ENCODE data around the gene RPA1.

RPA1 gene

GRCh38 chr17:1786708-1787107 is 43.1 kb upstream of the RPA1 start:
- no peak for DNase-seq
- no peak for TF ChIP-seq CTCF (IDR thresholded peaks at IDR 0.05; ENCODE audit: low read depth, low read length)
- Histone ChIP-seq H3K9me3 (ENCODE audit: severe bottlenecking) (no peaks in the 10 kb centered on the region), H3K36me3 (peaks cover 60% of the 10 kb centered on the region), H3K27me3 (ENCODE audit: insufficient read depth, low read depth, severe bottlenecking) (no peaks in the 10 kb centered on the region), H3K27ac (no peak overlapping the region), H3K4me3 (ENCODE audit: low read depth, low read length) (no peak overlapping the region)

GRCh38 chr17:1787301-1787902 is 42.4 kb upstream of the RPA1 start:
- H3K36me3 ChIP-seq: peaks cover 60% of the 10 kb centered on the region
- H3K27me3 ChIP-seq (ENCODE audit: insufficient read depth, low read depth, severe bottlenecking): no peaks in the 10 kb centered on the region
- no peak overlapping the region for H3K4me3 ChIP-seq (ENCODE audit: low read depth, low read length)
- no peak for TF ChIP-seq CTCF (IDR thresholded peaks at IDR 0.05; ENCODE audit: low read depth, low read length)
- DNase-seq: no peak
- H3K9me3 ChIP-seq (ENCODE audit: severe bottlenecking): no peaks in the 10 kb centered on the region
- no peak overlapping the region for H3K27ac ChIP-seq

DNA sequence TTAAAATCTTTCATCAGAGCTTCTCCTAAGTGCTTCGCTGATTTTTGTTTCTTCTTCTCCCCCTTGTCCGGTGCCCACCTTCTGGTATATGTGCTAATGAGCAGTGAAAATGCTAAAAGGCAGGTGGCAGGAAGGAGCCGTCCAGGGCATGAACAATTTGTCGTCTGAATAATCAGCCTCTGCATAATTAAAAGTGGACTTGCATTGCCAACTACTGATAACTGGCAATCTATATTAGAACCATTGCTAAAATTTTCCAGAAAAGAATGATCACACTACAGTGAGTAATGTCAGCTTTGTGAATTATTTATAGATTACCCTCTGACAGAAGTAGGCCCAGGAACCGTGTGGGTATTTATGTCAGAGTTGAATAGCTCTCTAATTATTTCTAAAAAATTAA is 39.9 kb upstream of the RPA1 start:
- no peak for DNase-seq
- H3K27ac ChIP-seq: no peak overlapping the region
- H3K9me3 ChIP-seq (ENCODE audit: severe bottlenecking): no peaks in the 10 kb centered on the region
- no peak overlapping the region for H3K4me3 ChIP-seq (ENCODE audit: low read depth, low read length)
- peaks cover 37% of the 10 kb centered on the region for H3K36me3 ChIP-seq
- no peak for TF ChIP-seq CTCF (IDR thresholded peaks at IDR 0.05; ENCODE audit: low read depth, low read length)
- no peaks in the 10 kb centered on the region for H3K27me3 ChIP-seq (ENCODE audit: insufficient read depth, low read depth, severe bottlenecking)

- no peak for TF ChIP-seq CTCF (IDR thresholded peaks at IDR 0.05; ENCODE audit: low read depth, low read length)
- H3K36me3 ChIP-seq: peaks cover 33% of the 10 kb centered on the region
- H3K4me3 ChIP-seq (ENCODE audit: low read depth, low read length): no peak overlapping the region
- peak overlapping the region; percentile 62 for H3K27ac ChIP-seq
- DNase-seq: no peak
- no peaks in the 10 kb centered on the region for H3K27me3 ChIP-seq (ENCODE audit: insufficient read depth, low read depth, severe bottlenecking)
- H3K9me3 ChIP-seq (ENCODE audit: severe bottlenecking): no peaks in the 10 kb centered on the region
Measured at GRCh38 chr17:1792495-1793446, 37.0 kb upstream of the RPA1 start.

GRCh38 chr17:1793447-1793806 is 36.4 kb upstream of the RPA1 start:
- Histone ChIP-seq H3K9me3 (ENCODE audit: severe bottlenecking) (no peaks in the 10 kb centered on the region), H3K27me3 (ENCODE audit: insufficient read depth, low read depth, severe bottlenecking) (no peaks in the 10 kb centered on the region), H3K4me3 (ENCODE audit: low read depth, low read length) (no peak overlapping the region), H3K36me3 (peaks cover 36% of the 10 kb centered on the region), H3K27ac (peak overlapping the region; percentile 41)
- DNase-seq: peak; percentile 79
- TF ChIP-seq CTCF (IDR thresholded peaks at IDR 0.05; ENCODE audit: low read depth, low read length): no peak
